Fibroblast of skin of left quadriceps (primary cell): Measurements from ENCODE around the gene APP.
"Not testable (repeated sequence)": the region's sequence is repeated elsewhere in the genome, so short reads cannot be mapped to it uniquely, and the experiment has no call there.

Source experiments
- DNase-seq, 2 experiments: peaks; one replicate each; pipeline ENCODE4 v3.0.0-alpha.2; 2013; ENCODE audit warnings: low read depth in 2 of 2

The APP gene

DNA sequence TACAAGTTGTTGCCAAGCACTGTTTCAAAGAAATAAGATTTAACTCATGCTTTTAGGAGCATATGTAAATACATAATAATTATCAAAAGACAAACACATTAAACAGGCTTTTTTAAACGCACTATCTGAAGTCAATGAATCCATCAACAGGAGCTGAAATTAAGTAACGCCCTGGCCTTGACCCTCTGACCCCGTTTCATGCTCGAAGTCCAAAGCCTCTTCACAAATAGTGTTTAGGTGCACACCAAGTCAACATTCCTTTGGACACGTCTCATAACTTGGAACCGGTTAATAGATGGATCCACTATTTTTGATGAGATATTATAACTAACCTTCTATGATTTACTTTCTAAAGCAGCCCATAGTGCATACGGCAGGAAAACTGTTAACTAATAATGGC lies 226.5 kb downstream of the APP start:
- no peak for DNase-seq

DNA sequence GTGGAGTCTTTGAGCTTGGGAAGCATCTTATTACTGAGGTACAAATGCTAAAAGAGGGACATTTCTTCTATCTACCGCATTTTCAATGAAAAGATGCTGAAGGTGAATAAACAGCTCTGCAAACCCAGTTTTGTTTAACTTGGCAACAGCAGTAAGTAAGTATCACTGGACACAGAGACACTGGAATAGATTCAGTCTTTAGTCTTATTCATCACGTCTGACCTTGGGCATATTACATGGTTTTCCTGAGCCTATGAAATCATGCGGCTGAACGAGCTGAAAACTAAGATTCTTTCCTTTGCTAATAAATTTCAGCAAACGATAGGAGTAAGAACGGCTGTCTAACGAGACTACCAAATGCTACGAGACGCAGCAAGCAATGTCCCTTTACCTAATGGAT lies 228.4 kb downstream of the APP start:
- DNase-seq: no peak

- no peak for DNase-seq
Measured at GRCh38 chr21:25939396-25939761, 231.2 kb downstream of the APP start.

DNA sequence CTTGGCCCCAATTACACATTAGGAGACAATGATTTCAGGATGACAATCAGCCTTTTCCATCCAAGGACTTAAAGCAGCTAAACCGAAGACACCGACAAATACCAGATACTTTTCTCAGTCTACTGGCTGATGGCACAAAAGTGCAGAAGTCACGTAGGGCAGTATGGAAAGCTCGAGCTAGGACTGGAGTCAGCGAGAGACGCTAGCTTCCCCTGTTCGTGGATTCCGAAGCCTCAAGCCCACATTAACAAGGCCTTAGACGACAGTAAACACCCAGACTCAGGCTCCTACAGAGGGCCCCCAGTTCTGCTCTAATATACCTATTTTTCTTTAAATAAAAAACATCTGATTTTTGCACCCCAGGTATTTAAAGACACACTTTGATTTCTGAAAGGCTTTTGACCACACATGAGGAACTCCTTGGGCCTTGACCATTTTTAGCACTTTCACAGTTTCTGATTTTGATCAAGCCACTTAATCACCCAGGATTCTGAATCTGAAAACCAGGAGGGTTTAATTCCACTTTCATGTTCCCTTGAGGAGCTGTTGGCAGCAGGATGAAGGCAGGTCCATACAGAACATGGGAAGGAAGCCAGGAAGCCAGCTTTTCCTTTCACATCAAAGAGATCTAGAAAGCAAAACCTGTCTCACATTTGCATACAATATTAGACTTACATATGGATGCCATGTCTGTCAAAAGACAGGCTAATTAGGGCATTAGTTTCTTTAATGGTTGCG lies 231.7 kb downstream of the APP start:
- DNase-seq: no peak

- no peak for DNase-seq
Measured at GRCh38 chr21:25936776-25937175, 233.8 kb downstream of the APP start.

DNA sequence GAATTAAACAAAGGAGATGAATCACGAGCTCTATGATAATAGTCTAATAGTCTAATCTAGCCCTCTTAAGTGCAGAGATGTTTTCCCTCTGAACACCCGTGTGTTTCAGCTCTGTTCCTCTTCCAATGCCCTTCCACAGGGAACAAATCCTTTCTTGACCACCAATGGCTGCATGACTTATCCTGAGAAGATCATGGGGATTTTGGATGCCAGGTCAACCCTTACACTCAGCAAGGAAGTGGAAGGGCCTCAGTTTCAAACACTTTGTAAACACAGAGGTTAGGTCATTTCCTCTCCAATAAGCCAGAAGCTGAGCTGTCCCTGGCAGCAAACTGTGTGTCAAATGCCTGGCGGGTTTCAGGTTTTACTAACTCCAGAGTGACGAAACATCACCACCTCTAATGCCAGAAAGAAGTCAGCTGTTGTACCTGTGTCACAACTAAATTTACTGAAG lies 235.8 kb downstream of the APP start:
- DNase-seq: peak; percentile 41 to 42

GRCh38 chr21:25934130-25934529 lies 236.4 kb downstream of the APP start:
- DNase-seq: no peak

DNA sequence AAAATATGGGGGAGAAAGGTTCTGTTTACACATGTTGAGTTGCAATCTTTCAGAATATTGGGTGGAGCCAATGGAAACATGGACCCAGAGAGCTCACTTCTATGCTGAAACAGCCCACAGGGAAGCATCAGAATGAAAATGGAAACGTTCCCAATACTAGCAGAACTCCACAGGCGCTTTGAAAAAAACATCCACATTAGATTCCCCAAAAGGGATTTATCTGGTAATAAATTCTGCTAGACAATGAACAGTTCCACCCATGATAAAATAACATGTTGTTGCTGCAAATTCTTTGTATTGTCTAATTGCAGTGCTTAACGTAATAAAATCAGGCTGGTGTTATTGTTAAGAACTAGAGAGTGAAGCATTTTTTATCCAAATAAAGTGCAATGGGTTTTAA lies 238.8 kb downstream of the APP start:
- no peak for DNase-seq

DNA sequence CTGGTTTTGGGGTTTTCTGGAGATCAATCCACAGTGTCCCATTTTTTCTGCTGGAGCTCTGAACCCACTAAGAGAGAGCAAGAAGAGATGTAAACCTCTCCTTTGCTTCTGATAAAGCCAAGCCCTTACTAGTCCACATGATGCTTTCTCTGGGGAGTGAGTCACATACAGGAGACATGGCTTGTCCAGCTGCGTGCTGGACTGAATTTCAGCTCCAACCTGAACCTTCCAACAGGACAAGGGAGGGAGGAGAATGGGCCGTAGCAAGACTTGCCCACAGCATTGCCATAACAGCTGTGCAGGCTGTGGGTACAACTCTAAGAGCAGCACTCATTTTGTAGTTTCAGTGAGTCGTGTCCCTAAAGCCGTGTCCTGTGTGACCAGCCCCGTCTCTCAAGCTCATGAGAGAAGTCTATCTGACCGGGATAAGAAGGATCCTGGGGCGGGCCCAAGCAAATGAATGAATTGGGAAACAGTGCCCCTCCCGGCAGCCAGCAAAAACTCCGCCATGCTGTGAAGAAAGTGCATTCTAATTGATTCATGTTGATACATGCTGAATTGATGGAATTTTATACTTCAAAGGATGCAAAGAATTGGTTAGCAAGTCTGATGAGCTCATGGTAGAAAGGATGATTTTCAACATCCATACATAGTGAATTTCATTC lies 240.6 kb downstream of the APP start:
- no peak for DNase-seq

GRCh38 chr21:25927195-25927880 lies 243.2 kb downstream of the APP start:
- DNase-seq: no peak

DNA sequence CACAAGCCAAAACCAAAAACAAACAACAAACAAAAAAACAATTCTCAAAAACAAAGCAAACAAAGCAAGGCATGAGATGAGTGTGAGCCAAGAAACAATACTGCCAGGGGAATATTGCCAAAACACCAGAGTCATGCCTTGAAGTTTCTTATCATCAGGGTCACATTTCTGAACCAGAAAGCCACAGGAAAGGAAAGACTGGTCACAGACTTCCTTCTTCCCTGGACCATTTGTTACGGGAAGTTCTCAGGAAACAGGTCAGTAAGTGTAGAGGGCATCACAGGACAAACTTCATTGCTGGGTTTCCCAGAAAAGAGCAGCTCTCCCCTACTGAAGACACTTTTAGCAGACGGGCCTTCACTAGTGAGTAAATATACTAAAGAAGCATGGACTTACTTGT lies 244.6 kb downstream of the APP start:
- no peak for DNase-seq

DNA sequence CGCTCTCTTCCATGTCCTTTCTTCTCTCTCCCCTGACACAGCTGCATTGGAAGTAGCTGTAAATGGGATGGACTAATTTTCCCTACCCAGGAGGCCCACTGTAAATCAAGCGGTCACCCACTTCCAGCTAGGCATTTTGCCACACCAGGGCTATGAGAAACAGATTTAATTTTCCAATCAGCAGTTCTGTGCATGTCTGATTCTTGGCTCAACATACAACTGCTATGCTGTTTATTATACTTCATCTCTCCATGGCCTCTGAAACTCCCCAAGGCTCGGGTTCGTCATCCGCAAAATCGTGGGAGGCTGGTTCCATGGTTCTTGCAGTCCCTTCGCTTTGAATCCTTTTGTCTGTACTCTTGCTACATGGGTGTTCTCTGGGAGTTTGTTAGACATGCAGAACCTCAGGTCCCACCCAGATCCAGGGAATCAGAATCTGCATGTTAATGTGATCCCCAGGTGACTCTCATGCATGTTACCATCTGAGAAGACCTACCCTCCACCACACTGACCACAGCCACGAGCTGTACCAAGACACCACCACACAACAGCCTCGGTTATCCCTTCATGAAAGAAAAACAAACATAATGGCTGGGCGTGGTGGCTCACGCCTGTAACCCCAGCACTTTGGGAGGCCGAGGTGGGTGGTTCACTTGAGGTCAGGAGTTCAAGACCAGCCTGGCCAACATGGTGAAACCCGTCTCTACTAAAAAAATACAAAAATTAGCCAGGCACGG lies 245.3 kb downstream of the APP start:
- no peak for DNase-seq

DNA sequence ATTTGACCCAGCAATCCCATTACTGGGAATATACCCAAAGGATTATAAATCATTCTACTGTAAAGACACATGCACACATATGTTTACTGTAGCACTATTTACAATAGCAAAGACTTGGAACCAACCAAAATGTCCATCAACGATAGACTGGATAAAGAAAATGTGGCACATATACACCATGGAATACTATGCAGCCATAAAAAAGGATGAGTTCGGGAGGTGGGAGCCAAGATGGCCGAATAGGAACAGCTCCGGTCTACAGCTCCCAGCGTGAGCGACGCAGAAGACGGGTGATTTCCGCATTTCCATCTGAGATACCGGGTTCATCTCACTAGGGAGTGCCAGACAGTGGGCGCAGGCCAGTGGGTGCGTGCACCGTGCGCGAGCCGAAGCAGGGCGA lies 252.4 kb downstream of the APP start:
- DNase-seq: not testable (repeated sequence)

DNA sequence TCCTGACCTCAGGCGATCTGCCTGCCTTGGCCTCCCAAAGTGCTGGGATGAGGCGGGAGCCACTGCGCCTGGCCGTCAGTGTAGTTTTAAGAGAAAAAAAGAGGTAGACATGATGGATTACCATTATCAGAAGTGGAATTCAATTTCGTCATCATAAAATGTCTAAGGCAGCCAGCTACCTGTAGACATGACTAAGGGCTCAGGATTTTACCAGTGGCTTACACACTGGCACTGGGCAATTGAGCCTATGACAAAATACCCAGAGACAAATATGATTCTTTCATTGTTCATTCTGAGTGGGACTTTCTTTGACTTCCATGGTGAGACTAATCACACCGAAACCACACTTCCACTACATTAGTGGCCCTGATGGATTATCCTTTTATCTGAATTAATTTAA lies 254.3 kb downstream of the APP start:
- no peak for DNase-seq

- DNase-seq: no peak
Measured at GRCh38 chr21:25913479-25913878, 257.1 kb downstream of the APP start.

GRCh38 chr21:25912402-25912746 lies 258.2 kb downstream of the APP start:
- DNase-seq: no peak

DNA sequence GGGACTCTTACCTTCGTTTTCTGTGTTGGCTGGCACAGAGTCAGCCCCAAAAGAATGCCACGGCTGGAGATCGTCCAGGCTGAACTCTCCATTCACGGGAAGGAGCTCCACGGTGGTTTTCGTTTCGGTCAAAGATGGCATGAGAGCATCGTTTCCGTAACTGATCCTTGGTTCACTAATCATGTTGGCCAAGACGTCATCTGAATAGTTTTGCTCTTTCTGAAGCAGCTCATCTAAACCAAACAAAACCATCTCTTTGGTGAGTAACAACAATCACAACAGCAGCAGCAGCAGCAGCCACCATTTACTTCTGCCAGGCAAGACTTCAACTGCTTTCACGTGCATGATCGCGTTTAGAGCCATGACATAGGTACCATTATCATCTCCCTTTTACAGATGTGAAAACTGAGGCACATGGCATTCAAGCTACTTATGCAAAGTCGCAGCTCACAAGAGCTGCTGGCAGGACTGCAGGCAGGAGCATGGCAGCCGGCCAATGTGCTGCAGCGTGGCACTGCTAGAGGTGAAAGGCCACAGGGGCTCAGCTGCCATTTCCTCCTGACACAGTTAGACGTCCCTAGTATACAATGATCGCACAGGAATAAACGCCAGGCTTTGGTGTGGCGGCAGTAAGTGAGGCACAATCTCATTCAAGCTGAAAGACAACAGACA lies 258.7 kb downstream of the APP start:
- no peak for DNase-seq

DNA sequence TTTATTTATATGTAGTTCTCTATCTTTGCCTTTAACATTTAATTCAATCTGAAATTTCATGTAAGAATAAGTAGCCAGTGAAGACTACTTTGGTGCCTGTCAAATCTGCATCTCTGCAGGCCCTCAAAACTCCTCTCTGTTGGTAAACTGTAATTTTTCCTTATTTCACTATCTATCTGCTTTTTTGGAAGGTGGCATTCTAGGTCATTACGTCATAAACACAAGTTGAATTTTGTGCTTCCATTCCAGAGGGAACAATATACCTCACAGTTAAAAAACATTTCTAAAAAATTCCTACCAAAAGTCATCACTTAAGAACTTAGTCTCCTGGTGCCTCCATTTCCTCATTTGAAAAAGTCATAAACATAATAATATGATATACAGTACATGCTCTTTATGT lies 259.8 kb downstream of the APP start:
- DNase-seq: no peak

GRCh38 chr21:25909341-25909740 lies 261.2 kb downstream of the APP start:
- DNase-seq: no peak

DNA sequence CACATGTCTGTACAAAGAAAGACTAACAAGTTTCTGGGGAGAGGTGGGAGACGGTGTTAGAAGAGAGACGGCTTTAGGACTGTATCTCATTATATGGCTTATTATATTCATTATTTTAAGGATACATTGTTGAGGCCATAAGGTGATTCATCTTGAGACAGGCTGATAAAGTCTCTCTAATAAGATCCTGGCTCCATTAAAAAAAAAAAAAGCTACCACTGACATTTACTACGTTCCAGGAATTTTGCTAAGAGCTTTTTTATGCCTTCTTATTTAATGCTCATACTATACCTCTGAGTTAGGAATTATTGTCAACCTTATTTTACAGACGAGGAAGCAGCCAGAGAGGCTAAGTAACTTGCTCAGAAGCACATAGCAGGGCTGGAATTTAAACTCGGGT lies 262.1 kb downstream of the APP start:
- DNase-seq: no peak

DNA sequence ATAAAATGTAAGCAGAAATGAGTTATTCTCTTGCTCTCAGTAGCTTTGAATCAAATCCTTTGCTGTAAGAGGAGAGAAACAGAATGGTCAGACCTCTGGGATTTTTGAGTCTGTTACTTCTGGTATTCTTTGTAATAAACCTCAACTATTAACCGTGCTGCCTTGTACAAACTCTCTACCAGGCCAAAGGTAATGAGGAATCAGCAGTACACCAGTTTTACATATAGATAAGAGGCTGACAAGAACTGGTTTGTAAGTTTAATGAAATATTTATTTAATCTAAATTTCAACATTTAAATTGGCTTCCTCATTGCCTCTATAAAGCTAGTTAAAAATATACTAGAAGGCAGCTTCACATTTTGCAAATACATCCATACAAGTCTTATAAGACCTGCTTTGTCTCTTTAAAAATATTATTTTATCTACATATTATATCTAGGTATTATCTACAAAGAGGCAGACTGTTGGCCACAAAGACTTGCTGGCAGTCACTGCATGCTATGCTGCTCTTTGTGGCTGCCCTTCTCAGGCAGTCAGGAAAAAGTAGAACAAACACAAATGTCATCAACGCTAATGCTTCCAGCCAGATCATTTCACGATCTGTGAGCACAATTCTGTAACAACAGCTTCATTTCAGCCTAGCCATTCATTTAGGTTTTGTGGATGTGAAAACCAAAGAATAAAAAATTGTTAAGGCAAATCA lies 262.8 kb downstream of the APP start:
- DNase-seq: no peak
